Measurements from ENCODE around the gene THSD1.
"Not testable (repeated sequence)": the region's sequence is repeated elsewhere in the genome, so short reads cannot be mapped to it uniquely, and the experiment has no call there.

The THSD1 gene

GRCh38 chr13:52407436-52407835, 1.5 kb upstream of the THSD1 start:
- DNase-seq, result not testable (repeated sequence)

GRCh38 chr13:52406629-52407028, 657 bp upstream of the THSD1 start:
- no peak for DNase-seq

- no peak for DNase-seq
Measured at GRCh38 chr13:52405369-52405766, 604 bp downstream of the THSD1 start.

- DNase-seq, result no peak
Measured at GRCh38 chr13:52399708-52400107, 6.3 kb downstream of the THSD1 start.

- no peak for DNase-seq
Measured at GRCh38 chr13:52399046-52399445, 6.9 kb downstream of the THSD1 start.

- DNase-seq, result no peak
Measured at GRCh38 chr13:52395704-52396103, 10.3 kb downstream of the THSD1 start.

GRCh38 chr13:52394586-52394985, 11.4 kb downstream of the THSD1 start:
- no peak for DNase-seq

GRCh38 chr13:52393572-52394357, 12.2 kb downstream of the THSD1 start:
- DNase-seq, result no peak

- no peak for DNase-seq
Measured at GRCh38 chr13:52387721-52388120, 18.3 kb downstream of the THSD1 start.

- DNase-seq, result no peak
Measured at GRCh38 chr13:52385870-52386269, 20.1 kb downstream of the THSD1 start.

GRCh38 chr13:52383366-52383765, 22.6 kb downstream of the THSD1 start:
- no peak for DNase-seq

- DNase-seq, result no peak
Measured at GRCh38 chr13:52378312-52378711, 27.7 kb downstream of the THSD1 start.

GRCh38 chr13:52377898-52378297, 28.1 kb downstream of the THSD1 start:
- DNase-seq, result no peak

GRCh38 chr13:52374873-52375411, 31.0 kb downstream of the THSD1 start:
- DNase-seq, result no peak

- DNase-seq, result no peak
Measured at GRCh38 chr13:52374389-52374788, 31.6 kb downstream of the THSD1 start.

- not testable (repeated sequence) for DNase-seq
Measured at GRCh38 chr13:52373277-52373676, 32.7 kb downstream of the THSD1 start.

- DNase-seq, result no peak
Measured at GRCh38 chr13:52371736-52372247, 34.2 kb downstream of the THSD1 start.

GRCh38 chr13:52366291-52366690, 39.7 kb downstream of the THSD1 start:
- DNase-seq, result no peak

- DNase-seq, result not testable (repeated sequence)
Measured at GRCh38 chr13:52362169-52362887, 43.6 kb downstream of the THSD1 start.

- no peak for DNase-seq
Measured at GRCh38 chr13:52361225-52361624, 44.7 kb downstream of the THSD1 start.

GRCh38 chr13:52359534-52359933, 46.4 kb downstream of the THSD1 start:
- DNase-seq, result no peak

- DNase-seq, result no peak
Measured at GRCh38 chr13:52356327-52356726, 49.6 kb downstream of the THSD1 start.

GRCh38 chr13:52353193-52353592, 52.8 kb downstream of the THSD1 start:
- DNase-seq, result no peak

Data from DMS53 (cell line).